Fibroblast of lung (primary cell): ENCODE results near the gene CNIH1.

Source experiments
- EZH2 ChIP-seq: IDR thresholded peaks from 2 replicates; pipeline ENCODE4 v1.5.1; 2012; ENCODE audit warnings: low read length, control low read depth, mild to moderate bottlenecking; ENCODE audit errors: missing control alignments
- TF ChIP-seq, protein P1 (sequence below), 2 donors: IDR thresholded peaks in 1 of 2; conservative IDR thresholded peaks in 1 of 2; 1 replicate in 1 of 2; 2 replicates in 1 of 2; pipeline ENCODE4 v1.5.1; 2011 to 2012; ENCODE audit warnings: low read length in 2 of 2, control low read depth in 1 of 2, inconsistent platforms in 1 of 2, low read depth in 1 of 2, mild to moderate bottlenecking in 1 of 2

GRCh38 chr14:54451961-54452360, 10.8 kb upstream of the CNIH1 start:
- TF ChIP-seq, protein P1, sequence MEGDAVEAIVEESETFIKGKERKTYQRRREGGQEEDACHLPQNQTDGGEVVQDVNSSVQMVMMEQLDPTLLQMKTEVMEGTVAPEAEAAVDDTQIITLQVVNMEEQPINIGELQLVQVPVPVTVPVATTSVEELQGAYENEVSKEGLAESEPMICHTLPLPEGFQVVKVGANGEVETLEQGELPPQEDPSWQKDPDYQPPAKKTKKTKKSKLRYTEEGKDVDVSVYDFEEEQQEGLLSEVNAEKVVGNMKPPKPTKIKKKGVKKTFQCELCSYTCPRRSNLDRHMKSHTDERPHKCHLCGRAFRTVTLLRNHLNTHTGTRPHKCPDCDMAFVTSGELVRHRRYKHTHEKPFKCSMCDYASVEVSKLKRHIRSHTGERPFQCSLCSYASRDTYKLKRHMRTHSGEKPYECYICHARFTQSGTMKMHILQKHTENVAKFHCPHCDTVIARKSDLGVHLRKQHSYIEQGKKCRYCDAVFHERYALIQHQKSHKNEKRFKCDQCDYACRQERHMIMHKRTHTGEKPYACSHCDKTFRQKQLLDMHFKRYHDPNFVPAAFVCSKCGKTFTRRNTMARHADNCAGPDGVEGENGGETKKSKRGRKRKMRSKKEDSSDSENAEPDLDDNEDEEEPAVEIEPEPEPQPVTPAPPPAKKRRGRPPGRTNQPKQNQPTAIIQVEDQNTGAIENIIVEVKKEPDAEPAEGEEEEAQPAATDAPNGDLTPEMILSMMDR (conservative IDR thresholded peaks at IDR 0.05 in 1 of 2, IDR thresholded peaks at IDR 0.05 in 1 of 2; ENCODE audit: low read depth in 1 of 2, low read length in 2 of 2), result no peak
- TF ChIP-seq EZH2, result no peak
